ENCODE measurements around the gene MMP11.

MMP11 gene

DNA sequence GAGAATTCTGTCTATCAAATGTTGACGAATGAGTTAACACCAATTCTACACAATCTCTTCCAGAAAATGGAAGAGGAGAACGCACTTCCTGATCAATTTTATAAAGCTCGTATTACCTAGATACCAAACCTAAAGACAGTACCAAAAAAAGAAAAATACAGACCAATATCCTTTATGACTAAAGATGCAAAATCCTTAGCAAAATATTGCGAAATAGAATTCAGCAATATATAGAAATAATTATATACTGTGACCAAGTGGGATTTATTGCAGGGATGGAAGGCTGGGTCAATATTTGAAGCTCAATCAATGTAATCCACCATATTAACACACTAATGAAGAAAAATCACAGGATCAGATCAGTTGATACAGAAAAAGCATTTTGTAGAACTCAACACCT, 39.7 kb downstream of the MMP11 start:
- Histone ChIP-seq H3K4me3 (ENCODE audit: low read depth in 1 of 2, low read length in 1 of 2) (no peak overlapping the region), H3K27me3 (no peaks in the 10 kb centered on the region), H3K27ac (no peak overlapping the region), H3K4me1 (ENCODE audit: control insufficient read depth in 1 of 2, insufficient read depth in 1 of 2, low read depth in 1 of 2, low read length in 1 of 2) (no peaks in the 10 kb centered on the region), H3K9me3 (no peaks in the 10 kb centered on the region), H3K36me3 (peaks cover 33% of the 10 kb centered on the region)
- TF ChIP-seq, protein P1, sequence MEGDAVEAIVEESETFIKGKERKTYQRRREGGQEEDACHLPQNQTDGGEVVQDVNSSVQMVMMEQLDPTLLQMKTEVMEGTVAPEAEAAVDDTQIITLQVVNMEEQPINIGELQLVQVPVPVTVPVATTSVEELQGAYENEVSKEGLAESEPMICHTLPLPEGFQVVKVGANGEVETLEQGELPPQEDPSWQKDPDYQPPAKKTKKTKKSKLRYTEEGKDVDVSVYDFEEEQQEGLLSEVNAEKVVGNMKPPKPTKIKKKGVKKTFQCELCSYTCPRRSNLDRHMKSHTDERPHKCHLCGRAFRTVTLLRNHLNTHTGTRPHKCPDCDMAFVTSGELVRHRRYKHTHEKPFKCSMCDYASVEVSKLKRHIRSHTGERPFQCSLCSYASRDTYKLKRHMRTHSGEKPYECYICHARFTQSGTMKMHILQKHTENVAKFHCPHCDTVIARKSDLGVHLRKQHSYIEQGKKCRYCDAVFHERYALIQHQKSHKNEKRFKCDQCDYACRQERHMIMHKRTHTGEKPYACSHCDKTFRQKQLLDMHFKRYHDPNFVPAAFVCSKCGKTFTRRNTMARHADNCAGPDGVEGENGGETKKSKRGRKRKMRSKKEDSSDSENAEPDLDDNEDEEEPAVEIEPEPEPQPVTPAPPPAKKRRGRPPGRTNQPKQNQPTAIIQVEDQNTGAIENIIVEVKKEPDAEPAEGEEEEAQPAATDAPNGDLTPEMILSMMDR (IDR thresholded peaks at IDR 0.05): no peak

DNA sequence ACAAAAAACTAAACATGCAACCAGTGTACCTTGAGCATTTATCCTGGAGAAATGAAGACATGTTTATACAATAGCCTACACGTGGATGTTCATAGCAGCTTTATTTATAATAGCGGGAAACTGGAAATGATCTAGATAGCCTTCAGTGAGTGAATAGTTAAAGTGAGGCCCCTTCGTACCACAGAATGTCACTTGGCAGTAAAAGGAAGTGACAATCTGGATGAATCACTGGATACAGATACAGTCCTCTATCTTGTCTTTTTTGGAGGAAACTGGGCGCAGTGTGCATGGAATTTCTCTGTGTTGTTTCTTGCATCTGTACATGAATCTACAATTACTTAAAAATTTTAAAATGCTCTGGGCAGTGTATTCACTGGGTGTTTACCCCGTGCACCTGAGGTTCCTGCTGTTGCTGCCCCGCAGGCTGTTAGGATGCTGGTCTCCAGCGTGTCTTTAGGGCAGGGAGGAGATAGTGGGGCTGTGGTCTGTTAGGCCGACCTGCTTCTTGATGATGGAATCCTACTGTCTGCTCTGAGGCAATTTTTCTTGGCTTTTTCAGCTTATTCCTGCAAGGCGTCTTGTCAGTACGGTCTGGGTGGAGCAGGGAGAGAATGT, 43.0 kb downstream of the MMP11 start:
- Histone ChIP-seq H3K4me1 (ENCODE audit: control insufficient read depth in 1 of 2, insufficient read depth in 1 of 2, low read depth in 1 of 2, low read length in 1 of 2) (peaks cover 4 to 8% of the 10 kb centered on the region in 2 experiments), H3K36me3 (peaks cover 57% of the 10 kb centered on the region), H3K27me3 (no peaks in the 10 kb centered on the region), H3K9me3 (no peaks in the 10 kb centered on the region), H3K27ac (no peak overlapping the region), H3K4me3 (ENCODE audit: low read depth in 1 of 2, low read length in 1 of 2) (no peak overlapping the region)
- TF ChIP-seq, protein P1 (IDR thresholded peaks at IDR 0.05): no peak

- Histone ChIP-seq H3K27ac (no peak overlapping the region), H3K36me3 (peaks cover 57% of the 10 kb centered on the region), H3K4me1 (ENCODE audit: control insufficient read depth in 1 of 2, insufficient read depth in 1 of 2, low read depth in 1 of 2, low read length in 1 of 2) (peaks cover 4 to 8% of the 10 kb centered on the region in 2 experiments), H3K27me3 (no peaks in the 10 kb centered on the region), H3K4me3 (ENCODE audit: low read depth in 1 of 2, low read length in 1 of 2) (no peak overlapping the region), H3K9me3 (no peaks in the 10 kb centered on the region)
- TF ChIP-seq, protein P1 (IDR thresholded peaks at IDR 0.05): no peak
Observed at GRCh38 chr22:23816156-23816976, 43.7 kb downstream of the MMP11 start.

GRCh38 chr22:23817146-23817545, 44.5 kb downstream of the MMP11 start:
- H3K4me3 ChIP-seq (ENCODE audit: low read depth in 1 of 2, low read length in 1 of 2): no peak overlapping the region
- H3K9me3 ChIP-seq: no peaks in the 10 kb centered on the region
- peaks cover 60% of the 10 kb centered on the region for H3K36me3 ChIP-seq
- TF ChIP-seq, protein P1 (IDR thresholded peaks at IDR 0.05): no peak
- no peak overlapping the region for H3K27ac ChIP-seq
- peaks cover 4 to 8% of the 10 kb centered on the region in 2 experiments for H3K4me1 ChIP-seq (ENCODE audit: control insufficient read depth in 1 of 2, insufficient read depth in 1 of 2, low read depth in 1 of 2, low read length in 1 of 2)
- no peaks in the 10 kb centered on the region for H3K27me3 ChIP-seq

GRCh38 chr22:23818541-23818940, 45.9 kb downstream of the MMP11 start:
- H3K4me1 ChIP-seq (ENCODE audit: control insufficient read depth in 1 of 2, insufficient read depth in 1 of 2, low read depth in 1 of 2, low read length in 1 of 2): peaks cover 4 to 8% of the 10 kb centered on the region in 2 experiments
- no peaks in the 10 kb centered on the region for H3K9me3 ChIP-seq
- TF ChIP-seq, protein P1 (IDR thresholded peaks at IDR 0.05): no peak
- no peak overlapping the region for H3K27ac ChIP-seq
- H3K36me3 ChIP-seq: peaks cover 73% of the 10 kb centered on the region
- no peaks in the 10 kb centered on the region for H3K27me3 ChIP-seq
- H3K4me3 ChIP-seq (ENCODE audit: low read depth in 1 of 2, low read length in 1 of 2): no peak overlapping the region

Measured in neutrophil (primary cell).